PC-9 (cell line): ENCODE measurements around the gene MYCN.

Experiments
- CTCF ChIP-seq: fragments of 200-600 bp; sonication (generic); conservative IDR thresholded peaks from 2 replicates; pipeline ENCODE4 v1.6.1; 2017; ENCODE audit warnings: mixed run types, antibody characterized with exemption, mild to moderate bottlenecking, moderate library complexity
- EZH2 ChIP-seq: fragments of 200-600 bp; sonication (generic); IDR thresholded peaks from 2 replicates; pipeline ENCODE4 v1.8.0; 2017; ENCODE audit warnings: antibody characterized with exemption, low read depth

GRCh38 chr2:15956751-15957736 lies 16.7 kb downstream of the MYCN start:
- TF ChIP-seq CTCF (no peak), EZH2 (no peak)
